ENCODE measurements around the gene LRSAM1.

LRSAM1 gene

DNA sequence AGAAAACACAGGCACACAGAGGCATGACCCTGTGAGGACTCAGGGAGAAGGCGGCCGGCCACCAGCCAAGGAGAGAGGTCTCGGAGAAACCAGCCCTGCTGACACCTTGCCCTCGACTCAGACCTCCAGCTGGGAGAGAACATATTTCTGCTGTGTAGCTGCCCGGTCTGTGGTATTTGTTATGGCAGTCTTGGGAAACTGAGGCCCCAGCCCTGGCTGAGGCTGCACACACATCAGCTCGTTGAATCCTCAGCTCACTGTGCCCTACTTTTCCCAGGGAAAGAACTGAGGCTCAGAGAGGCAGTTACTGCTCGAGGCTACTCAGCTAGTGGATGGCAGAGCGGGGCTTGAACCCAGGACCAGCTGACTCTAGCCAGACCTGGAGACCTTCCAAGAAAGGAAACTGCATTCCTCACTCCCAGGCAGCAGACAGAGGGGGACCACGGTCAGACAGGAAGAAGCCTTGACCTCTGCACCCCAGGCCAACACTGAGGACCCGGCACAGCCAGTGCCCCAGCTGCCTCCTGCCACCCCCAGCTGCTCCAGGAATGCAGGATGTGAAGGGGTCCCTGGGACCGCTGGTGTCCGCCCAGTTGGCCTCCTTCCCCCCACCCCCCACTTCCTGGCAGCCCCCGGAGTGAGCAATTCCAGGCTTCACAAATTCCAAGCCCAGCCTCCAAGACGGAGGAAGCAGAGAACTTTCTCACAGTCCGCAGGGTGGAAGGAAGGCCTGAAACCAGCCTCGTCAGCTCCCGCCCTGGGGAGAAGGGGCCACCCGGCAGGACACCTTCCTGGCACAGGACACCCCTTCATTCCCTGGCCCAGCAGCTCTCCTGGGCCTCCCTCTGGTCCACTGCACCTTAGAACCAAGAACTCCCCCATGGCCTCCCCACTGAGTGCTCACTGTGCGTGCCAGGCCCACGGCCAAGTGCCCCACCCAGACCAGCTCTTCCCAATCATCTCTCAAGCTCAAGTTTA lies 69.9 kb downstream of the LRSAM1 start:
- TF ChIP-seq, protein P1, sequence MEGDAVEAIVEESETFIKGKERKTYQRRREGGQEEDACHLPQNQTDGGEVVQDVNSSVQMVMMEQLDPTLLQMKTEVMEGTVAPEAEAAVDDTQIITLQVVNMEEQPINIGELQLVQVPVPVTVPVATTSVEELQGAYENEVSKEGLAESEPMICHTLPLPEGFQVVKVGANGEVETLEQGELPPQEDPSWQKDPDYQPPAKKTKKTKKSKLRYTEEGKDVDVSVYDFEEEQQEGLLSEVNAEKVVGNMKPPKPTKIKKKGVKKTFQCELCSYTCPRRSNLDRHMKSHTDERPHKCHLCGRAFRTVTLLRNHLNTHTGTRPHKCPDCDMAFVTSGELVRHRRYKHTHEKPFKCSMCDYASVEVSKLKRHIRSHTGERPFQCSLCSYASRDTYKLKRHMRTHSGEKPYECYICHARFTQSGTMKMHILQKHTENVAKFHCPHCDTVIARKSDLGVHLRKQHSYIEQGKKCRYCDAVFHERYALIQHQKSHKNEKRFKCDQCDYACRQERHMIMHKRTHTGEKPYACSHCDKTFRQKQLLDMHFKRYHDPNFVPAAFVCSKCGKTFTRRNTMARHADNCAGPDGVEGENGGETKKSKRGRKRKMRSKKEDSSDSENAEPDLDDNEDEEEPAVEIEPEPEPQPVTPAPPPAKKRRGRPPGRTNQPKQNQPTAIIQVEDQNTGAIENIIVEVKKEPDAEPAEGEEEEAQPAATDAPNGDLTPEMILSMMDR (IDR thresholded peaks at IDR 0.05; ENCODE audit: low read depth, low read length), result no peak

DNA sequence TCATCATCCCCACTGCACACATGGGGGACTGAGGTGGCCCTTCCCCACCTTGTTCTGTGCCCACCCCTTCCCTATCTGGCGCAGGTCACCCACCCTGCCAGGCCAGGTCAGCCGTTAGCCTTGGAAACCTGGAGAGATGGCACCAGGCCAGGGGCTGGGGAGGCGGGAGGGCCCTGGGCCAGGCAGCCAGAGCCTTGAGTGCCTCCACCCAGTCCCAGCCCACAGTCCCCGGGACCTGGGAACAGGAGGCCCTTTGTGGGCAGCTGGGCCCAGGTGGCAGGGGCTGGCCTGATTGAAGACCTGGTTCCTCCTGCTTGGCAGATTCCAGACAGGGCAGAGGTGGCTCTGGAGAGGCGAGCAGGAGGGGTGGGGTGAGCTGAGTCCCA lies 70.6 kb downstream of the LRSAM1 start:
- H3K4me3 ChIP-seq (ENCODE audit: low read depth, low read length), result no peak overlapping the region
- TF ChIP-seq, protein P1 (IDR thresholded peaks at IDR 0.05; ENCODE audit: low read depth, low read length), result no peak

More for the DNA sequence above, 69.9 kb downstream of the LRSAM1 start:
- H3K4me3 ChIP-seq (ENCODE audit: low read depth, low read length), result no peak overlapping the region

DNA sequence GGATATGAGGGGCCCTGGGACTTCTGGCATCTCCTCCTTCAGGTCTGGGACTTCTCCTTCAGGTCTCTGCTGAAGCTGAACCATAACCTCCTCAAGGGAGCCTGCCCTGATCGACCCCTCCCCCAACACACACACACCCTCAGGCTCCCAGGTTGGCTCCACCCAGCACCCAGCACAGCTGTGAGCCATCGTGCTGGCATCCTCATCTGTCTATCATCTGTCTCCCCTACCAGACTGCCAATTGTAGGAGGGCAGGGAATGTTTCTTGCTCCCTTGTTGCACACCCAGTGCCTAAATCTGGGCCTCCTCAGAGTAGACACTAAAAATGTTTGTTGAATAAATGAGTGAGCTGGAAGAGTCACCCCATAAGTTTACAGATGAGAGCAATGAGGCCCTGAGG lies 71.4 kb downstream of the LRSAM1 start:
- TF ChIP-seq, protein P1 (IDR thresholded peaks at IDR 0.05; ENCODE audit: low read depth, low read length), result no peak
- no peak overlapping the region for H3K4me3 ChIP-seq (ENCODE audit: low read depth, low read length)

DNA sequence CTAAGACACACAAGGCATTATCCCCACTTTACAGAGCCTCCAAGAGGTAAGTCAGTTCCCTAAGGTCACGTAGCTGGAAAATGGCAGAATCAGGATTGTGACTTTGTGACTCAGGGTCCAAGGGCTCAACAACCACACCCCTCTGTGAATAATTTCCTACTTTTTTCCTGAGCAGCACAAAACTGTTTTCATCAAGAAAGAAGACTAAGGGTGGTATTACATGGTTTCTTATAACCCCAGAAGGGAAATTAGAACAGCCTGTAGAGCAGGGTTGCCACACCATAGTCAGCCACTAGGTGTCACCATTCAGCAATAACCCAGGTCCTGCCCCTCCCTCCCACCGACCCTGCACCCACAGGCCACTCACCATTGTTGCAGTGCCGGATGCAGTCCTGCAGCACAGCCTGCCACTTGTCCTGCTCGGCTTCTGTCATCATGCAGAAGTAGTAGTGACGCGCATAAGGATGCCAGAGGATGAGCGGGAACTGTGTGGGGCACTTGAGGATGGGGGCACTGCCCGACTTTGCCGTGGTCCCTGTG lies 72.1 kb downstream of the LRSAM1 start:
- no peak overlapping the region for H3K4me3 ChIP-seq (ENCODE audit: low read depth, low read length)
- TF ChIP-seq, protein P1 (IDR thresholded peaks at IDR 0.05; ENCODE audit: low read depth, low read length), result peak; percentile 73

DNA sequence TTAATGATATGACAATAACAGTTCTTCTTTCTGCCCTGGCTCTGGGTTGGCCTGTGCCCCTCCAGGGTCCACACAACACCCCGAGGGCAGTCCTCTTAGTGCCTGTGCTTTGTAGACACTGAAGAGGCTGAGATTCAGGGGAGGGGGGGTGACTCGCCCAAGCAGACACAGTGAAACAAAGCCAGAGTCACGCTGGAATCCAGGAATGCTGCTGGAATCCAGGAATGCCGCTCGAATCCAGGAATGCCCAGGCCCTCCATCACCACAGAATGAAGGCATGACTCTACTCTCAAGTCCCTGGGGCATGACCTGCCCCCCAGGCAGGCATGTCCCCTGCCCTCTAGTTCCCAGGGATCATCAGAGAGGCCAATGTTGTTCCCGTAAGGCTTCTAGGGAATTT lies 73.1 kb downstream of the LRSAM1 start:
- TF ChIP-seq, protein P1 (IDR thresholded peaks at IDR 0.05; ENCODE audit: low read depth, low read length), result no peak
- H3K4me3 ChIP-seq (ENCODE audit: low read depth, low read length), result no peak overlapping the region

DNA sequence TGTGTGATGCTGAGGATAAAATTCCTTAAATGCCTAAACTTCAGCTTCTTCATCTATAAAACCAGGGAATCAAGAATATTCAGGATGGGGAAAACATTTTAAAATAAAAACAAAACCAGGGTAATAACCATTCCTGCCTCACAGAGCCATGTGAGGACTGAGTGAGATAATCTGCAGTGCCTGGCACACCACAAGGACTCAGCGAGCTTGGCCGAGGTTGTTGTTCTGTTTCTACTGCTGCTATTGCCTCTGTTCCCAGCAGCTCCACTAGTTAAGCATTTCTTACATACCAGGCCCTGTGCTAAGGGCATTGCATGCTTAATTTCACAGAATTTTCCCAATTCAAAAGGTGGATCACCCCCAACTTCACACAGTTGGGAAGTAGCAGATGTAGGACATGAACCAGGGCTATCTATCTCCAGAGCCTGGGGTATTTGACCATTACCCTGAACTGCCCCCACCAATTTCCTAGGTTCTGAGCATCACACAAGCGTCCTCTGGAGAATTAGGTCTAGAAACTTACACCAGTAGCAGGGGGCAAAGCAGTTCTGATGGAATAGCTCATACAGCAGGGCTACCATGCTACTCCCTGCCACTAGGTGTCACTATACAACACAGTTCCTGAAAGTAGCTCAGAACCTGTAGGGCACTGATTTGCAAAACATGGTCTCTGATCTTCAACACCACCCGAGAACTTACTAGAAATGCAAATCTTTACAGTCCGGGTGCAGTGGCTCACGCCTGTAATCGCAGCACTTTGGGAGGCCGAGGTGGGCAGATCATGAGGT lies 74.3 kb downstream of the LRSAM1 start:
- H3K4me3 ChIP-seq (ENCODE audit: low read depth, low read length), result no peak overlapping the region
- TF ChIP-seq, protein P1 (IDR thresholded peaks at IDR 0.05; ENCODE audit: low read depth, low read length), result peak; percentile 61

Measured in WI38 (cell line).